Type B pancreatic cell (in vitro differentiated cells): ENCODE data around the gene RAP1GAP2. TPM values are rescaled to one million over a fixed set of nuclear protein-coding genes. Genes with fewer than 3 reads are reported as not detected.
"Not testable (repeated sequence)": the region's sequence is repeated elsewhere in the genome, so short reads cannot be mapped to it uniquely, and the experiment has no call there.

Source experiments
- DNase-seq: peaks from one replicate; pipeline ENCODE4 v3.0.0; 2021; ENCODE audit warnings: mixed read lengths; ENCODE audit not compliant: unreplicated experiment; ENCODE audit errors: extremely low spot score
- H3K27ac Mint-ChIP-seq: 2 replicates; pipeline ENCODE4 v1.8.0; 2021; ENCODE audit warnings: mild to moderate bottlenecking, mixed read lengths
- H3K27me3 Mint-ChIP-seq: 2 replicates; pipeline ENCODE4 v1.8.0; 2021; ENCODE audit warnings: mixed read lengths
- H3K36me3 Mint-ChIP-seq: 2 replicates; pipeline ENCODE4 v1.8.0; 2021; ENCODE audit warnings: mixed read lengths
- H3K4me1 Mint-ChIP-seq: one replicate; pipeline ENCODE4 v1.8.0; 2021; ENCODE audit warnings: mixed read lengths; ENCODE audit not compliant: unreplicated experiment
- H3K4me3 Mint-ChIP-seq: 2 replicates; pipeline ENCODE4 v1.8.0; 2021; ENCODE audit warnings: mild to moderate bottlenecking, mixed read lengths
- H3K9me3 Mint-ChIP-seq: 2 replicates; pipeline ENCODE4 v1.8.0; 2021; ENCODE audit warnings: mixed read lengths
- CTCF ChIP-seq: fragments of 200-600 bp; sonication (generic); conservative IDR thresholded peaks from 2 replicates; pipeline ENCODE4 v1.5.0; 2021; ENCODE audit warnings: antibody characterized with exemption, mild to moderate bottlenecking
- total RNA-seq: library from RNA; stranded (reverse); gene quantifications from 2 replicates; pipeline ENCODE4 v1.2.1, GENCODE V29; 2021; ENCODE audit warnings: low replicate concordance

Gene RAP1GAP2
- total RNA-seq, 1 donor from 2014 or later, result 49.7 TPM

DNA sequence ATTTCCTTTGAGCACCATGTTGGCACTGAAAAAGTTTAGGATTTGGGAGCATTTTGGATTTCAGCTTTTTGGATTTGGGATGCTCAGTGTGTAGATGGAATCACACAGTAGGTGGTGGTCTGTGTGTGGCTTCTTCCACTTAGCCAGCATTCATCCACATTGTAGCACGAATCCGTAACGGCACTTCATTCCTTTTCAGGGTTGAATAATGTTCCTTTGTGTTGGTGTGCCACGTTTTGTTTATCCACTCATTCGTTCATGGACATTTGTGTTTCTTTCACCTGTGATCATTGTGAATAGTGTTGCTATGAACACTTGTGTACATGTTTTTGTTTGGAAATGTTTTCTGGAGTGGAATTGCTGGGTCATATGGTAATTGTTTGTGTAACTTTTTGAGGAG lies 85.1 kb downstream of the RAP1GAP2 start:
- Mint-ChIP-seq H3K36me3 (no peaks in the 10 kb centered on the region), H3K4me3 (no peak overlapping the region), H3K27me3 (no peaks in the 10 kb centered on the region), H3K4me1 (peaks cover 7% of the 10 kb centered on the region), H3K9me3 (no peaks in the 10 kb centered on the region), H3K27ac (no peak overlapping the region)
- DNase-seq, result no peak
- TF ChIP-seq CTCF, result no peak

- H3K36me3 Mint-ChIP-seq, result no peaks in the 10 kb centered on the region
- no peaks in the 10 kb centered on the region for H3K9me3 Mint-ChIP-seq
- H3K4me1 Mint-ChIP-seq, result peaks cover 7% of the 10 kb centered on the region
- no peak for DNase-seq
- no peaks in the 10 kb centered on the region for H3K27me3 Mint-ChIP-seq
- peak overlapping the region; percentile 1 for H3K4me3 Mint-ChIP-seq
- no peak for TF ChIP-seq CTCF
- peak overlapping the region; percentile 71 for H3K27ac Mint-ChIP-seq
These were observed 87.4 kb downstream of the RAP1GAP2 start for GRCh38 chr17:2883544-2884213.

GRCh38 chr17:2885733-2886132 lies 89.5 kb downstream of the RAP1GAP2 start:
- no peak for DNase-seq
- H3K27me3 Mint-ChIP-seq, result no peaks in the 10 kb centered on the region
- H3K9me3 Mint-ChIP-seq, result no peaks in the 10 kb centered on the region
- no peaks in the 10 kb centered on the region for H3K36me3 Mint-ChIP-seq
- peak overlapping the region; percentile 13 for H3K27ac Mint-ChIP-seq
- no peak overlapping the region for H3K4me3 Mint-ChIP-seq
- peaks cover 13% of the 10 kb centered on the region for H3K4me1 Mint-ChIP-seq
- no peak for TF ChIP-seq CTCF

- peaks cover 9% of the 10 kb centered on the region for H3K4me1 Mint-ChIP-seq
These were observed 92.1 kb downstream of the RAP1GAP2 start for GRCh38 chr17:2888326-2888725.

DNA sequence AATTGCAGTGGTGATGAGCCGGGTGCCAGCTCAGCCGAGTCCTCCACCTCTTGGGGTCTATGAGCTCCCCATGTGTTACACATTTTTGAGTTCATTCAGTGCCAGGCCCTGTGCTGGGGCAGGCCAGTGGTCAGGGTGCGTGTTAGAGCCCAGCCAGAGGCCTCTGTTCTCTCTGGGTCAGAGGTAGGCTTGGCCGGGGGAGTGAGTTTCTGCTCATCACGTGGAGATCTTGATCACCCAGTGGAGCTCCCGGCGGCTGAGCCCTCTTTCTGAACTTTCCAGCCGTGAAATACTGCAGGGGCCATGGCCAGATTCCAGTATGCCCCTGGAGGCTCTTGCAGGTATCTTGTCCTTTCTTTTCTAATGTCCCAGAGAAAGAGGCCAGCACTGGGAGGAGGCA lies 93.0 kb downstream of the RAP1GAP2 start:
- no peak for DNase-seq
- no peak for TF ChIP-seq CTCF
- Mint-ChIP-seq H3K4me1 (peaks cover 6% of the 10 kb centered on the region), H3K9me3 (no peaks in the 10 kb centered on the region), H3K27ac (peak overlapping the region; percentile 29), H3K36me3 (no peaks in the 10 kb centered on the region), H3K4me3 (no peak overlapping the region), H3K27me3 (no peaks in the 10 kb centered on the region)

More at GRCh38 chr17:2888326-2888725, 92.1 kb downstream of the RAP1GAP2 start:
- no peaks in the 10 kb centered on the region for H3K9me3 Mint-ChIP-seq
- DNase-seq, result no peak
- no peak for TF ChIP-seq CTCF
- no peaks in the 10 kb centered on the region for H3K27me3 Mint-ChIP-seq
- H3K27ac Mint-ChIP-seq, result no peak overlapping the region
- no peaks in the 10 kb centered on the region for H3K36me3 Mint-ChIP-seq
- H3K4me3 Mint-ChIP-seq, result no peak overlapping the region

DNA sequence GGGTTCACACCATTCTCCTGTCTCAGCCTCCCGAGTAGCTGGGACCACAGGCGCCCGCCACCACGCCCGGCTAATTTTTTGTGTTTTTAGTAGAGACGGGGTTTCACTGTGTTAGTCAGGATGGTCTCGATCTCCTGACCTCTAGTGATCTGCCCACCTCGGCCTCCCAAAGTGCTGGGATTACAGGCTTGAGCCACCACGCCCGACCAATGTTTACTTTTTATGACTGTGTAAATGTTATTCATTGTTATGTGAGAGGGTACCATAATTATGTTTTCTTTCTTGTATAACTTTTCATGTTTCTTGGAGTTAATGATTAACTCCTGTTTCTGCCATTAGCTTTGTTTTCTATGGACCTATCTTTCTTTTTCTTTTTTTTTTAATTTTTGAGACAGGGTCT lies 94.5 kb downstream of the RAP1GAP2 start:
- peaks cover 14% of the 10 kb centered on the region for H3K4me1 Mint-ChIP-seq
- H3K27ac Mint-ChIP-seq, H3K27me3 Mint-ChIP-seq, H3K4me3 Mint-ChIP-seq, DNase-seq, H3K9me3 Mint-ChIP-seq, H3K36me3 Mint-ChIP-seq: not testable (repeated sequence)
